ENCODE measurements around the gene ZNF786.

DNA sequence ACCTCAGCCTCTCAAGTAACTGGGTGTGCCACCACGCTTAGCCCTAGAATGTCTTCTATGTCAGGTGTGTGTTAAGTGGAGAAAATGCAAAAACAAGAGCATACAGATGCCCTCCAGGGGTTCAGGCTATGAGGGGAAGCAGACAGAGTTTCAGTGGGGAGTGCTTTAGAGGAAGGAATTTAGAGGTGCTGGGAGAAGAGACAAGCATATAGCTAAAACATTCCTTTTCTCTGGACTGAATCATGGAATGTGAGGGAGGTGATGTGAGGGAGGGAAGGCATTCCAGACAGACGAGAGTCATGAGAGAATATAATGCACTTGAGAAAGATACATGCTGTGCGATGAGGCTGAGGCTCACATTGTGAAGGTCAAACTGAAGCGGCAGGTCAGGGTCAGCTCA lies 6.6 kb upstream of the ZNF786 start:
- TF ChIP-seq ERF (CRISPR knock-in tag; IDR thresholded peaks at IDR 0.05) = no peak
- no peak for TF ChIP-seq ZNF253 (CRISPR knock-in tag; conservative IDR thresholded peaks at IDR 0.05)
- TF ChIP-seq HNRNPL (IDR thresholded peaks at IDR 0.05; ENCODE audit: low read depth, low read length) = no peak
- TF ChIP-seq, protein P1, sequence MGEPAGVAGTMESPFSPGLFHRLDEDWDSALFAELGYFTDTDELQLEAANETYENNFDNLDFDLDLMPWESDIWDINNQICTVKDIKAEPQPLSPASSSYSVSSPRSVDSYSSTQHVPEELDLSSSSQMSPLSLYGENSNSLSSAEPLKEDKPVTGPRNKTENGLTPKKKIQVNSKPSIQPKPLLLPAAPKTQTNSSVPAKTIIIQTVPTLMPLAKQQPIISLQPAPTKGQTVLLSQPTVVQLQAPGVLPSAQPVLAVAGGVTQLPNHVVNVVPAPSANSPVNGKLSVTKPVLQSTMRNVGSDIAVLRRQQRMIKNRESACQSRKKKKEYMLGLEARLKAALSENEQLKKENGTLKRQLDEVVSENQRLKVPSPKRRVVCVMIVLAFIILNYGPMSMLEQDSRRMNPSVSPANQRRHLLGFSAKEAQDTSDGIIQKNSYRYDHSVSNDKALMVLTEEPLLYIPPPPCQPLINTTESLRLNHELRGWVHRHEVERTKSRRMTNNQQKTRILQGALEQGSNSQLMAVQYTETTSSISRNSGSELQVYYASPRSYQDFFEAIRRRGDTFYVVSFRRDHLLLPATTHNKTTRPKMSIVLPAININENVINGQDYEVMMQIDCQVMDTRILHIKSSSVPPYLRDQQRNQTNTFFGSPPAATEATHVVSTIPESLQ (CRISPR knock-in tag; IDR thresholded peaks at IDR 0.05) = no peak
- no peak for TF ChIP-seq ATF1 (CRISPR knock-in tag; IDR thresholded peaks at IDR 0.05)
- no peak for TF ChIP-seq ATF1 (tag; IDR thresholded peaks at IDR 0.05)
- TF ChIP-seq BRCA1 (IDR thresholded peaks at IDR 0.05) = no peak
- no peak for TF ChIP-seq BRCA1 (CRISPR knock-in tag; IDR thresholded peaks at IDR 0.05)
- TF ChIP-seq, protein P2, sequence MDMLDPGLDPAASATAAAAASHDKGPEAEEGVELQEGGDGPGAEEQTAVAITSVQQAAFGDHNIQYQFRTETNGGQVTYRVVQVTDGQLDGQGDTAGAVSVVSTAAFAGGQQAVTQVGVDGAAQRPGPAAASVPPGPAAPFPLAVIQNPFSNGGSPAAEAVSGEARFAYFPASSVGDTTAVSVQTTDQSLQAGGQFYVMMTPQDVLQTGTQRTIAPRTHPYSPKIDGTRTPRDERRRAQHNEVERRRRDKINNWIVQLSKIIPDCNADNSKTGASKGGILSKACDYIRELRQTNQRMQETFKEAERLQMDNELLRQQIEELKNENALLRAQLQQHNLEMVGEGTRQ (CRISPR knock-in tag; IDR thresholded peaks at IDR 0.05) = no peak
- TF ChIP-seq FOS (IDR thresholded peaks at IDR 0.05; ENCODE audit: extremely low read depth, insufficient read length) = no peak
- no peak for TF ChIP-seq ZC3H11A (IDR thresholded peaks at IDR 0.05; ENCODE audit: low read depth, low read length)
- no peak for TF ChIP-seq HIVEP1 (CRISPR knock-in tag; IDR thresholded peaks at IDR 0.05)
